Fibroblast of pulmonary artery (primary cell): ENCODE measurements around the gene CACNA1C.

ENCODE experiments used
- DNase-seq: peaks from one replicate; pipeline ENCODE4 v3.0.0-alpha.2; 2010; ENCODE audit warnings: low read depth
- H3K4me3 ChIP-seq: replicated peaks from 2 replicates; pipeline ENCODE4 v1.5.1; 2011; ENCODE audit warnings: low read depth, mild to moderate bottlenecking, control low read depth, low read length, moderate library complexity
- TF ChIP-seq, protein P1 (sequence below): IDR thresholded peaks from 2 replicates; pipeline ENCODE4 v1.5.1; 2011; ENCODE audit warnings: mild to moderate bottlenecking, control low read depth, low read length, inconsistent platforms; ENCODE audit errors: missing control alignments

CACNA1C gene

DNA sequence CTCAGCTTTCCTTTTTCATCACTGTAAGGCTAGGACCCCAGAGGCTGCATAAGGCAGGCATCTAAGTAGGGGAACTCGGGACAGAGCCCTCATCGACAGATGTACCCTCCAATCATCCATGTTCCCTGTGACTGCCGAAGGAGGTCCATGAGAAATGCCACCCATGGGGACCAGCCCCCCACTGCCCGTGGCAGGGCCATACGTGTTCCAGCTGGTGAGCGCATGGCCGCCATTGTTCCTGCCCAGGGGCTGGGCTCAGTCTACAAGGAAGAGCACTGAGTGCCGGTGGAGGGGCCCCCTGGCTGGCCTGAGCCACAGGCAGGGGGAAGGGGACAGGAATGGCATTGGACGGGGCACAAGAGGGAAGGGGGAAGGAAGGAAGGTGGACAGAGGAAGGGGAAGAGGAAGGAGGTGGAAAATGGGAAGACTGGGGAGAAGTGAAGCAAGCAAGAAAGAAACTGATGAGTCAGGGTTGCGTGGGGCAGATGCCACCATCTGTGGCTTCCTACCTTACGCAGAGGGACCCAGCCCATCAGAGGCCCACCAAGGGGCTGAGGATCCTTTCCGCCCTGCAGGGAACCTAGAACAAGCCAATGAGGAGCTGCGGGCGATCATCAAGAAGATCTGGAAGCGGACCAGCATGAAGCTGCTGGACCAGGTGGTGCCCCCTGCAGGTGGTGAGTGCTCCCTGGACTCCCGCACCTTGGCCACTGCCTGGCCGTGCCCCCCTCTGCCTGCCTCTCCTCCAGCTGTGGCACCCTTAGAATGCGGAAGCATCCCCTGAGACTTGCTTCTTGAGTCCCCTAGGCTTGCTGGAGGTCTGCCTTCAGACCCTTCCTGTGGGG lies 621.4 kb downstream of the CACNA1C start:
- TF ChIP-seq, protein P1, sequence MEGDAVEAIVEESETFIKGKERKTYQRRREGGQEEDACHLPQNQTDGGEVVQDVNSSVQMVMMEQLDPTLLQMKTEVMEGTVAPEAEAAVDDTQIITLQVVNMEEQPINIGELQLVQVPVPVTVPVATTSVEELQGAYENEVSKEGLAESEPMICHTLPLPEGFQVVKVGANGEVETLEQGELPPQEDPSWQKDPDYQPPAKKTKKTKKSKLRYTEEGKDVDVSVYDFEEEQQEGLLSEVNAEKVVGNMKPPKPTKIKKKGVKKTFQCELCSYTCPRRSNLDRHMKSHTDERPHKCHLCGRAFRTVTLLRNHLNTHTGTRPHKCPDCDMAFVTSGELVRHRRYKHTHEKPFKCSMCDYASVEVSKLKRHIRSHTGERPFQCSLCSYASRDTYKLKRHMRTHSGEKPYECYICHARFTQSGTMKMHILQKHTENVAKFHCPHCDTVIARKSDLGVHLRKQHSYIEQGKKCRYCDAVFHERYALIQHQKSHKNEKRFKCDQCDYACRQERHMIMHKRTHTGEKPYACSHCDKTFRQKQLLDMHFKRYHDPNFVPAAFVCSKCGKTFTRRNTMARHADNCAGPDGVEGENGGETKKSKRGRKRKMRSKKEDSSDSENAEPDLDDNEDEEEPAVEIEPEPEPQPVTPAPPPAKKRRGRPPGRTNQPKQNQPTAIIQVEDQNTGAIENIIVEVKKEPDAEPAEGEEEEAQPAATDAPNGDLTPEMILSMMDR: no peak
- no peak overlapping the region for H3K4me3 ChIP-seq
- no peak for DNase-seq

DNA sequence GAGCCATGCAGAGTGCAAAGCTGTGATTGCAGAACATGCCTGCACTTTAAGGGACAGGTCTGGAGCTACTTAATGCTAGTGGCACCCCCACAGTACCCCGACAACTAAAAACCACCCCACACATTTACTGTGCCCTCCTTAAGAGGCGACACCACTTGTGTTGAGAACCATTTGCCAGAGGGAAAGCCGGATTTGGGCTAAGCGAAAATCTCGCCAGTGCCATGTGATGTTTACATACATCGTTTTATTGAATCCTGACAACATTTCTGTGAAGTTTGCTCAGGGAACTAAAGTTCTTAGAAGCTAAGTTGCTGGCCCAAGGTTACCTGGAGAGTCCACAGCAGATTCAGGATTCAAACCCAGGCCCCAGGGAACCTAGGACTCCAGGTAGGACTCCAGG lies 623.0 kb downstream of the CACNA1C start:
- DNase-seq: no peak
- TF ChIP-seq, protein P1: no peak
- H3K4me3 ChIP-seq: no peak overlapping the region

DNA sequence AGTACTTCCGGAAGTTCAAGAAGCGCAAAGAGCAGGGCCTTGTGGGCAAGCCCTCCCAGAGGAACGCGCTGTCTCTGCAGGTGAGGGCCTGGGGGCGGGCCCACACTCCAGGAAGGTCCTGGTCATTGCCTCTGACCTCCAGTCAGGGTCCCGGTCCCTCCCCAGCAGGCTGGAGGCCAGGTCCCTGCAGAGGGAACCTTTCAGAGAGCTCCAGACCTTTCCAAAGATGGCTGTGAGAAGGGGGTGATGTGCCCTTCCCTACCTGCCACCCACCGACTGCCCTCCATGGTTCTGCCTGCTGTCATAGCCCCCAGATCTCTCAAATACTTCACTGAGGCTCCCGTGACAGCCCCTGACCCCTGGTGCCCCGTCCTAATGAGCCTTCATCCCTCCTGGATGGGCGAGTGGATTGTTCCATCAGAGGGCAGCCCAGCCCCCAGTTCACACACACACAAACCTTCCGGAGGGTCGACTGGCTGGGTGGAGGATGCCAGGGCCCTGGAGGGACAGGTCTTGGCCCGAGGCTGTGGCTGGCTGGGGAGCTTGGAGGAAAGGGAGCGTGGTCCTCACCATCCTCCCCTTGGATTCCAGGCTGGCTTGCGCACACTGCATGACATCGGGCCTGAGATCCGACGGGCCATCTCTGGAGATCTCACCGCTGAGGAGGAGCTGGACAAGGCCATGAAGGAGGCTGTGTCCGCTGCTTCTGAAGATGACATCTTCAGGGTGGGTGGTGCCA lies 624.5 kb downstream of the CACNA1C start:
- no peak for DNase-seq
- TF ChIP-seq, protein P1: no peak
- no peak overlapping the region for H3K4me3 ChIP-seq

DNA sequence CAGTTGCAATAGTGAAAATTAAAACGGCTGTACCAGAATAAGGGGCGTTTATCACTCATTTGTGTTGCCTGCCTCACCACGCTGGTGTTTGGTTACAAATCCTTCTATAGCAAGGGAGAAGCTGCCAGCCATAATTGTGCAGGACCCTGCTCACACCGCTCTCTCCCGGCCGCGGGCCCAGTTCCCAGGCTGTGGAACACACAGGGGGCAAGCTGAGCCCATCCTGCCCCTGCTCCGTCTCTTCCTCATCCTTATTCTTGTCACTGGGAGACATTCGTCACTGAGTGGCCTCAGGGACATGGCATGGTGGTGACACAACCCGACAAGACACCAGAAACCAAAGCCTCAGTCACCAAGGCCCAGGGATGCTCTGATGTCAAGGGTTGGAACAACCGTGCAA lies 625.6 kb downstream of the CACNA1C start:
- H3K4me3 ChIP-seq: no peak overlapping the region
- no peak for DNase-seq
- TF ChIP-seq, protein P1: no peak

DNA sequence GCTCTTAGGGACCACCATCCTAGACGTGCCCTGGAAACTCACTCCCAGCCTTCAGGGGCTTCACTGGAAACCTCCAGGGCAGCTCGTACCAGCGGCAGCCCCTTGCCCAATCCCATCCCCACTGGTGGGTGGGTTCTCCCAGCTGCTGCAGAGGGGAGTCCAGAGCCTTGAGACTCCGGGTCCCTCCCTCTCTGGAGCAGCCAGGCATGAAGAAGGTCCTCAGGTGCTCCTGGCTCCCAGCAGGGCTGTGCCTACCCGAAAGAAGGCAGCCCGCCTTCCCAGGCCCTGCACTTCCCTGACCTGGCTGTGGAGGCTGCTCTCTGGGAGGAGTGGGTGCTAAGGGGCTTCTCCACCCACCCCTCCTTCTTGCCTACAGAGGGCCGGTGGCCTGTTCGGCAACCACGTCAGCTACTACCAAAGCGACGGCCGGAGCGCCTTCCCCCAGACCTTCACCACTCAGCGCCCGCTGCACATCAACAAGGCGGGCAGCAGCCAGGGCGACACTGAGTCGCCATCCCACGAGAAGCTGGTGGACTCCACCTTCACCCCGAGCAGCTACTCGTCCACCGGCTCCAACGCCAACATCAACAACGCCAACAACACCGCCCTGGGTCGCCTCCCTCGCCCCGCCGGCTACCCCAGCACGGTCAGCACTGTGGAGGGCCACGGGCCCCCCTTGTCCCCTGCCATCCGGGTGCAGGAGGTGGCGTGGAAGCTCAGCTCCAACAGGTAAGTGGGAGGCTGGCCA lies 626.5 kb downstream of the CACNA1C start:
- no peak overlapping the region for H3K4me3 ChIP-seq
- TF ChIP-seq, protein P1: no peak
- no peak for DNase-seq

DNA sequence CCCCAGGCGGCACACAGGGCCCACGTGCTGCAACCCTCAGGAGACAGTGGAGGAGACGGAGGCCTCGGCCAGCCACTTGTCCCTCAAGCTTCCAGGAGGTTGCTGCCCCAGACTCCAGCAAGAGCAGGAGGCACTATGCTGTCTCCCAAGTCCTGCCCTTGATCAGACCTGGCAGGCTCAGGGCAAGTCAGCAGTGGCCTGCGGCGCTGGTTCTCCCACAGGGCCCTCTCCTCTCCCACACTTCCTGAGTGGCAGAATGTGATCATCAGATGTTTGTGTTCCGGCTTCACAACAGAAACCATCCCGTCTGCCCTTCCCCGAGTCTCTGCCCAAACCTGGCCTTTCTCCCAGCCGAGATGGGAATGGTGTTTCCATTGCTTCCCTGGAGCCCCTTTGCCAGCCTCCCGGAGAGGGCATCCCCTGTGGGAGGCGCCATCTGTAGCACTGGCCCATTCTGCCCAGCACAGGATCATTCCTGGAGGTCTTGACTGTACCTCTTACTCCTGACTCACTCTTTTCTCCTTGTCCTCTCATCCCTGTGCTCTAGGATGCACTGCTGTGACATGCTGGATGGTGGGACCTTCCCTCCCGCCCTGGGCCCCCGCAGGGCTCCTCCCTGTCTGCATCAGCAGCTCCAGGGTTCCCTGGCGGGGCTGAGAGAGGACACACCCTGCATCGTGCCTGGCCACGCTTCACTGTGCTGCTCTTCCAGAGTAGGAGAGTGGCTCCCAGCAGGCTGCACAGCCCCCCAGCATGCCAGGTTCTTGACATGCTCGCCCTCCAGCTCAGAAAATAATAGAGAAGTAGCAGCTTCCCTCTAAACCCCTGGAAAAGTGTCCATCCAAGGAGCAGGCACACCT lies 627.3 kb downstream of the CACNA1C start:
- DNase-seq: no peak
- TF ChIP-seq, protein P1: no peak
- H3K4me3 ChIP-seq: no peak overlapping the region
